Measurements from ENCODE around the gene SPSB1. TPM values are rescaled to one million over a fixed set of nuclear protein-coding genes. Genes with fewer than 3 reads are reported as not detected.
A peak's percentile ranks its signal among the peaks of the same experiment; 100 is the strongest.

The SPSB1 gene
- total and polyA plus RNA-seq, 10 donors: 1.3 to 7.9 (median 4.1) TPM

DNA sequence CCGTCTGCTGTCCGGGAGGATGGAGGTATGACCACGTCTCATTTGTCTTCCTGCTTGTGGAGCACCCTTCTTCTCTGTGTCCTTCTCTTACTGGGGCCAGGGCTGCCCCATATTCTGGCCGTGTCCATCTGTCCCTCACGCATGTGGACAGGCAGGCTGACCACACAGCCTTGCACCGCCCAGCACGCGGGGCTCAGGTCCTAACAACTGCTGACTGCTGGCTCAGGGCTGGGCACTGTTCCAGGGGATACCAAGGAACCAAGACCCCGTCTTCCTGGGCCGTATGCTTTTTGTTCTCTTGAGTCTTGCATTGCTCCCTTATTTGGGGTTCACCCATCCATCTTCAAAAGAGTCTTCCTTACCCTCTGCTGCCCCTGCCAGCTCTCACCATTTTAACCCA lies 17.5 kb upstream of the SPSB1 start:
- WGBS, 5 donors: 76 to 84% (median 79%) methylated on average over 10 of the region's 10 CpGs
- Histone ChIP-seq H3K27ac (no peak overlapping the region), H3K36me3 (peaks cover 0 to 19% (median 0%) of the 10 kb centered on the region in 6 donors), H3K4me1 (peaks cover 0 to 26% (median 7%) of the 10 kb centered on the region in 6 donors), H3K27me3 (replicated peaks in 1 of 7) (no peaks in the 10 kb centered on the region), H3K4me3 (no peak overlapping the region), H3K9me3 (no peaks in the 10 kb centered on the region)
- TF ChIP-seq POLR2A (IDR thresholded peaks at IDR 0.05) (no peak), POLR2AphosphoS5 (IDR thresholded peaks at IDR 0.05) (peak in 1 of 3 donors; percentile 30)
- DNase-seq: no peak
- intact Hi-C loops (cut with DNase I; ENCODE audit: low total_unique reads): no loop called here

DNA sequence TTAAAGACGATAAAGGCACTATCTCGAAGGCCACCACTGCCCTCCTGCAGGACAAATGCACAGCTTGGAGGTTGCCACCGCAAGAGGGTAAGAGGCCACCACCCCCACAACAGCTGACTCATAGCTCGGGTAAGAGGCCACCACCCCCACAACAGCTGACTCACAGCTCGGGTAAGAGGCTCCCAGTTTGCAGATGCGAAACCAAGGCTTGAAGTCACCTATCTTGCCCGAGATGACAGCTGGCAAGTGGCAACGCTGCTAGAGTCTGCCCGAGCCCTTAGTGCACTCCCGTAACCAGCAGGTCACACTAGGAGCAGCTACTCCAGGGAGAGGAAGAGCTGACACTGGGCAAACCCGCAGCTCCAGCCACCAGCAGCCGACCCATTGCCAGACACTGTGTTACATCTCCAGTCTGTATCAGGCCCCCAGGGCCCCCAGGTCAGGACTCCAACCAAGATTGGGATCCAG lies 17.1 kb upstream of the SPSB1 start:
- TF ChIP-seq POLR2AphosphoS5 (IDR thresholded peaks at IDR 0.05): no peak
- TF ChIP-seq POLR2A (IDR thresholded peaks at IDR 0.05): no peak
- TF ChIP-seq, protein P1, sequence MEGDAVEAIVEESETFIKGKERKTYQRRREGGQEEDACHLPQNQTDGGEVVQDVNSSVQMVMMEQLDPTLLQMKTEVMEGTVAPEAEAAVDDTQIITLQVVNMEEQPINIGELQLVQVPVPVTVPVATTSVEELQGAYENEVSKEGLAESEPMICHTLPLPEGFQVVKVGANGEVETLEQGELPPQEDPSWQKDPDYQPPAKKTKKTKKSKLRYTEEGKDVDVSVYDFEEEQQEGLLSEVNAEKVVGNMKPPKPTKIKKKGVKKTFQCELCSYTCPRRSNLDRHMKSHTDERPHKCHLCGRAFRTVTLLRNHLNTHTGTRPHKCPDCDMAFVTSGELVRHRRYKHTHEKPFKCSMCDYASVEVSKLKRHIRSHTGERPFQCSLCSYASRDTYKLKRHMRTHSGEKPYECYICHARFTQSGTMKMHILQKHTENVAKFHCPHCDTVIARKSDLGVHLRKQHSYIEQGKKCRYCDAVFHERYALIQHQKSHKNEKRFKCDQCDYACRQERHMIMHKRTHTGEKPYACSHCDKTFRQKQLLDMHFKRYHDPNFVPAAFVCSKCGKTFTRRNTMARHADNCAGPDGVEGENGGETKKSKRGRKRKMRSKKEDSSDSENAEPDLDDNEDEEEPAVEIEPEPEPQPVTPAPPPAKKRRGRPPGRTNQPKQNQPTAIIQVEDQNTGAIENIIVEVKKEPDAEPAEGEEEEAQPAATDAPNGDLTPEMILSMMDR (IDR thresholded peaks at IDR 0.05 in 8 of 11, conservative IDR thresholded peaks at IDR 0.05 in 3 of 11): no peak
- intact Hi-C loops (cut with DNase I; ENCODE audit: low total_unique reads): no loop called here
- Histone ChIP-seq H3K27me3 (replicated peaks in 1 of 7) (peaks cover 0 to 4% (median 0%) of the 10 kb centered on the region in 7 donors), H3K4me1 (peaks cover 0 to 29% (median 8%) of the 10 kb centered on the region in 6 donors), H3K9me3 (no peaks in the 10 kb centered on the region), H3K36me3 (peaks cover 0 to 15% (median 0%) of the 10 kb centered on the region in 6 donors), H3K4me3 (no peak overlapping the region), H3K27ac (no peak overlapping the region)
- WGBS, 5 donors: 30 to 47% (median 42%) methylated on average over 2 to 12 of the region's 12 CpGs
- peak; percentile 84 for DNase-seq

DNA sequence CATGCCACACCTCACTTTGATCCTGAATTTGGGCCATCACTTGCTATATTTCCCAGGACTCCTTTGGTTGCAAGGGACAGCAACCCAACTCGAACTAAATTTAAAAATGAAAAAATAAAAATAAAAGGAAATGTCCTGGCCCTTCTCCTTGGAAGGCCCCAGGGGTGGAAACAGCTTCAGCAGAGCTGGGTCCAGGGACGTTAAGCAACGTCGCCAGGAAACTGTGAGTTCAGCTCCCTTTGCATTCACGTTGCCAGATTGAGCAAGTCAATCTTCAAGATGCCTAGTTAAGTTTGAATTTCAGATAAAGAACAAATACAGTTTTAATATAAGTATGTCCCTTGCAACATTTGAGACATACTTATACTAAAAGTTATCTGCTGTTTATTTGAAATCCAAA lies 14.6 kb upstream of the SPSB1 start:
- Histone ChIP-seq H3K27ac (no peak overlapping the region), H3K27me3 (replicated peaks in 1 of 7) (peaks cover 0 to 20% (median 0%) of the 10 kb centered on the region in 7 donors), H3K4me1 (peaks cover 0 to 44% (median 16%) of the 10 kb centered on the region in 6 donors), H3K4me3 (no peak overlapping the region), H3K36me3 (no peaks in the 10 kb centered on the region), H3K9me3 (no peaks in the 10 kb centered on the region)
- TF ChIP-seq POLR2AphosphoS5 (IDR thresholded peaks at IDR 0.05) (no peak), POLR2A (IDR thresholded peaks at IDR 0.05) (no peak)
- TF ChIP-seq, protein P1 (IDR thresholded peaks at IDR 0.05 in 8 of 11, conservative IDR thresholded peaks at IDR 0.05 in 3 of 11): no peak
- WGBS, 5 donors: 46 to 78% (median 68%) methylated on average over 5 of the region's 5 CpGs
- intact Hi-C loops (cut with DNase I; ENCODE audit: low total_unique reads): no loop called here
- DNase-seq: peak; percentile 37

DNA sequence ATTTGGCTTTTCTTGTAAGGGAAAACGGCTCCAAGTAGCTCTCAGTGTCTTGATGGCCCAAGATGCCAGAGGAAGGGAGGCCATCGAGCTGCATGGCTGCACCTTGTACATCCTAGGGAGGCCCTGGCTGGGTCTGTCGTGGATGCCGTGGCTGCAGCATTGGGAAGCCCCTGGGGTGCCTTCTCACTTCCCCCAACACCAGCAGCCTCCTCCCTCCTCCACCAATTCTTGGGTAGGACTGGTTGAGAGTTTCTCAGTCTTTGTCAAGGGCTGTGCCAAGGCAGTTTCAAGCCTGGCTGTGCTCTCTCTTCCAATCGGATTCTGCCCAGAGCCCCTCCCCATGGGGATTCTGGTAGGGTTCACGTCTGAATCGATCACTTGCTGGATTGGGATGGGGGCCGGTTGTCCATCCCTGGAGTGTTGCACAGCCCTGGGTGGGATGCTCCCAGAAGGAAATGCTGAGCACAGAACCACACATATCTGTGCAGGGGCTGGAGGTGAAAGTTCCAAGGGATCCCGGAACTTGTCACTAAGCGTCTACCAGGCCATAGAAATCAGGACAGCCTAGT lies 14.0 kb upstream of the SPSB1 start:
- intact Hi-C loops (cut with DNase I; ENCODE audit: low total_unique reads): no loop called here
- no peaks in the 10 kb centered on the region for H3K36me3 ChIP-seq
- DNase-seq: peak; percentile 51
- H3K27me3 ChIP-seq (replicated peaks in 1 of 7): peaks cover 0 to 22% (median 0%) of the 10 kb centered on the region in 7 donors
- TF ChIP-seq POLR2AphosphoS5 (IDR thresholded peaks at IDR 0.05) (no peak), POLR2A (IDR thresholded peaks at IDR 0.05) (no peak)
- TF ChIP-seq, protein P1 (IDR thresholded peaks at IDR 0.05 in 8 of 11, conservative IDR thresholded peaks at IDR 0.05 in 3 of 11): no peak
- 76 to 85% (median 78%) methylated on average over 10 of the region's 10 CpGs for WGBS, 5 donors
- peaks cover 0 to 44% (median 16%) of the 10 kb centered on the region in 6 donors for H3K4me1 ChIP-seq
- H3K9me3 ChIP-seq: no peaks in the 10 kb centered on the region
- no peak overlapping the region for H3K27ac ChIP-seq
- H3K4me3 ChIP-seq: no peak overlapping the region

Measured in spleen (tissue), 11 donors.